ENCODE data around the gene SLCO4A1. TPM values are rescaled to one million over a fixed set of nuclear protein-coding genes. Genes with fewer than 3 reads are reported as not detected.

Gene SLCO4A1
- total and polyA plus RNA-seq, 11 donors, result 1.00 to 54.0 (median 11.5) TPM

GRCh38 chr20:62631336-62632308 is 10.7 kb upstream of the SLCO4A1 start:
- no peak overlapping the region for H3K4me3 ChIP-seq
- ATAC-seq, result peak in 1 of 4 donors; percentile 5
- peak in 1 of 5 donors; percentile 26 for DNase-seq
- TF ChIP-seq POLR2A (IDR thresholded peaks at IDR 0.05) (no peak), CTCF (IDR thresholded peaks at IDR 0.05) (no peak)
- peaks cover 0 to 27% (median 4%) of the 10 kb centered on the region in 9 donors for H3K27me3 ChIP-seq
- peaks cover 0 to 9% (median 0%) of the 10 kb centered on the region in 12 donors for H3K4me1 ChIP-seq
- no peak overlapping the region for H3K27ac ChIP-seq
- H3K9me3 ChIP-seq, result no peaks in the 10 kb centered on the region
- H3K36me3 ChIP-seq, result no peaks in the 10 kb centered on the region
- whole genome bisulfite sequencing, 4 donors, result 88 to 92% (median 90%) methylated on average over 13 to 24 of the region's 24 CpGs
- intact Hi-C loops (cut with DNase I), result loop anchor here in 1 of 10 donors (10.0 kb wide), 1 partner anchor 57 kb away; no protein-coding TSS in a partner anchor

GRCh38 chr20:62632575-62633090 is 9.7 kb upstream of the SLCO4A1 start:
- DNase-seq, result no peak
- TF ChIP-seq CTCF (IDR thresholded peaks at IDR 0.05) (no peak), POLR2A (IDR thresholded peaks at IDR 0.05) (no peak)
- Histone ChIP-seq H3K27ac (no peak overlapping the region), H3K36me3 (no peaks in the 10 kb centered on the region), H3K4me3 (no peak overlapping the region), H3K4me1 (peaks cover 0 to 12% (median 0%) of the 10 kb centered on the region in 12 donors), H3K9me3 (no peaks in the 10 kb centered on the region), H3K27me3 (peaks cover 0 to 27% (median 4%) of the 10 kb centered on the region in 9 donors)
- 50 to 60% (median 53%) methylated on average over 7 of the region's 7 CpGs for WGBS, 4 donors
- ATAC-seq, result no peak
- intact Hi-C loops (cut with DNase I), result loop anchor here in 1 of 10 donors (10.0 kb wide), 1 partner anchor 58 kb away; no protein-coding TSS in a partner anchor

- WGBS, 4 donors, result 59 to 78% (median 67%) methylated on average over 26 to 27 of the region's 27 CpGs
- intact Hi-C loops (cut with DNase I), result loop anchor here in 1 of 10 donors (10.0 kb wide), 1 partner anchor 59 kb away; no protein-coding TSS in a partner anchor
These were observed 8.5 kb upstream of the SLCO4A1 start for GRCh38 chr20:62633598-62634329.

More at GRCh38 chr20:62633598-62634329, 8.5 kb upstream of the SLCO4A1 start:
- TF ChIP-seq POLR2A (IDR thresholded peaks at IDR 0.05) (no peak), CTCF (IDR thresholded peaks at IDR 0.05) (no peak)
- Histone ChIP-seq H3K27me3 (peaks cover 0 to 27% (median 5%) of the 10 kb centered on the region in 9 donors), H3K9me3 (no peaks in the 10 kb centered on the region), H3K4me3 (no peak overlapping the region), H3K36me3 (no peaks in the 10 kb centered on the region), H3K27ac (no peak overlapping the region), H3K4me1 (peaks cover 0 to 12% (median 0%) of the 10 kb centered on the region in 12 donors)
- DNase-seq (peak in 2 of 5 donors; percentile 9 to 19), ATAC-seq (no peak)
